ENCODE measurements around the gene FOXQ1. TPM values are rescaled to one million over a fixed set of nuclear protein-coding genes. Genes with fewer than 3 reads are reported as not detected.

The FOXQ1 gene
- polyA plus RNA-seq, 1 of the 3 experiments (the other 2 are of a cell fraction), result not detected

DNA sequence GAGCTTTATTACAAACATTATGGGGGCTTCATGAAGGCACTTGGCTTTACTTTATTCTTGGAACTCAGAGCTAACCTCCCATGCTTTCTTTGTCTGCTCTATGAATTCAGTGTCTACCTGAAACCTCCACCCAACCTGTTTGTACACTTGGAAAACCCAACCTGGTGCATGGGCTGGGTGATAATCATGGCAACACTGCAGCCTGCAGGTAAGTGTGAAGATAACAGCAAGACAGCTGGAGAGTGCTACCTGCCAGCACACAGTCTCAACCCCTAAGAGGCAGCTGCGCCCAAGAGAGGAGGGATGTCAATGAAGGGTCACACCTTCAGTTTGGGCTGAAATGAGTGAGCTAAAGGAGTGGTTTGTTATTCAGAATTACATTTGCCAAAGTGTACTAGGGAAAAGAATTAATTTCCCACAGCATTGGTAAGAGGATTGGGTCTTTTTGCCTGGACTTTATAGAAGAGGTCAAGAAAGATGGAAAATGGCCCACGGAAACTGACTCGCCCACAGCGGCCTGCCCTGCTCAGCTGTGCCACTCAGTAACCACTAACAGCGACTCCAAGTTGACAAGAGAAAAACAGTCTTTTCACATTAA lies 24.4 kb downstream of the FOXQ1 start:
- H3K9me3 ChIP-seq, result no peaks in the 10 kb centered on the region
- no peak overlapping the region for H2AFZ ChIP-seq (ENCODE audit: low read depth)
- no peaks in the 10 kb centered on the region for H4K20me1 ChIP-seq (ENCODE audit: insufficient read depth)
- no peaks in the 10 kb centered on the region for H3K9me2 ChIP-seq
- no peak overlapping the region for H3K4me2 ChIP-seq
- H3F3A ChIP-seq (replicated peaks; ENCODE audit: insufficient read depth), result no peaks in the 10 kb centered on the region
- no peak overlapping the region for H3K4me3 ChIP-seq (ENCODE audit: low read depth in 2 of 2, low read length in 1 of 2)
- TF ChIP-seq, protein P1, sequence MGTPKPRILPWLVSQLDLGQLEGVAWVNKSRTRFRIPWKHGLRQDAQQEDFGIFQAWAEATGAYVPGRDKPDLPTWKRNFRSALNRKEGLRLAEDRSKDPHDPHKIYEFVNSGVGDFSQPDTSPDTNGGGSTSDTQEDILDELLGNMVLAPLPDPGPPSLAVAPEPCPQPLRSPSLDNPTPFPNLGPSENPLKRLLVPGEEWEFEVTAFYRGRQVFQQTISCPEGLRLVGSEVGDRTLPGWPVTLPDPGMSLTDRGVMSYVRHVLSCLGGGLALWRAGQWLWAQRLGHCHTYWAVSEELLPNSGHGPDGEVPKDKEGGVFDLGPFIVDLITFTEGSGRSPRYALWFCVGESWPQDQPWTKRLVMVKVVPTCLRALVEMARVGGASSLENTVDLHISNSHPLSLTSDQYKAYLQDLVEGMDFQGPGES (IDR thresholded peaks at IDR 0.05; ENCODE audit: low read depth, low read length), result no peak
- TF ChIP-seq, protein P2, sequence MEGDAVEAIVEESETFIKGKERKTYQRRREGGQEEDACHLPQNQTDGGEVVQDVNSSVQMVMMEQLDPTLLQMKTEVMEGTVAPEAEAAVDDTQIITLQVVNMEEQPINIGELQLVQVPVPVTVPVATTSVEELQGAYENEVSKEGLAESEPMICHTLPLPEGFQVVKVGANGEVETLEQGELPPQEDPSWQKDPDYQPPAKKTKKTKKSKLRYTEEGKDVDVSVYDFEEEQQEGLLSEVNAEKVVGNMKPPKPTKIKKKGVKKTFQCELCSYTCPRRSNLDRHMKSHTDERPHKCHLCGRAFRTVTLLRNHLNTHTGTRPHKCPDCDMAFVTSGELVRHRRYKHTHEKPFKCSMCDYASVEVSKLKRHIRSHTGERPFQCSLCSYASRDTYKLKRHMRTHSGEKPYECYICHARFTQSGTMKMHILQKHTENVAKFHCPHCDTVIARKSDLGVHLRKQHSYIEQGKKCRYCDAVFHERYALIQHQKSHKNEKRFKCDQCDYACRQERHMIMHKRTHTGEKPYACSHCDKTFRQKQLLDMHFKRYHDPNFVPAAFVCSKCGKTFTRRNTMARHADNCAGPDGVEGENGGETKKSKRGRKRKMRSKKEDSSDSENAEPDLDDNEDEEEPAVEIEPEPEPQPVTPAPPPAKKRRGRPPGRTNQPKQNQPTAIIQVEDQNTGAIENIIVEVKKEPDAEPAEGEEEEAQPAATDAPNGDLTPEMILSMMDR (IDR thresholded peaks at IDR 0.05), result peak; percentile 25; the same call in 1 of the 2 replicates
- ChIA-PET CTCF (interaction anchor here (1.7 kb wide), 1 partner anchor 60 kb away, joined by 5 read pairs; no protein-coding TSS in a partner anchor), POLR2A (no interaction called here)
- H3K27me3 ChIP-seq (ENCODE audit: insufficient read depth), result peaks cover 15% of the 10 kb centered on the region
- H3K79me2 ChIP-seq (ENCODE audit: insufficient read depth), result no peaks in the 10 kb centered on the region
- no peak overlapping the region for H3K27ac ChIP-seq (ENCODE audit: low read depth in 2 of 2, low read length in 1 of 2)
- H3K4me1 ChIP-seq (ENCODE audit: control insufficient read depth in 1 of 2, insufficient read depth in 2 of 2, low read depth in 1 of 2, low read length in 1 of 2), result no peaks in the 10 kb centered on the region
- no peaks in the 10 kb centered on the region for H3K36me3 ChIP-seq (replicated peaks in 1 of 2; ENCODE audit: control insufficient read depth in 1 of 2, insufficient read depth in 2 of 2, low read length in 1 of 2)
- no peak overlapping the region for H3K9ac ChIP-seq
- WGBS (ENCODE audit: low lambda C conversion rate), result 6% methylated on average over 5 of the region's 5 CpGs
- DNase-seq, result no peak

DNA sequence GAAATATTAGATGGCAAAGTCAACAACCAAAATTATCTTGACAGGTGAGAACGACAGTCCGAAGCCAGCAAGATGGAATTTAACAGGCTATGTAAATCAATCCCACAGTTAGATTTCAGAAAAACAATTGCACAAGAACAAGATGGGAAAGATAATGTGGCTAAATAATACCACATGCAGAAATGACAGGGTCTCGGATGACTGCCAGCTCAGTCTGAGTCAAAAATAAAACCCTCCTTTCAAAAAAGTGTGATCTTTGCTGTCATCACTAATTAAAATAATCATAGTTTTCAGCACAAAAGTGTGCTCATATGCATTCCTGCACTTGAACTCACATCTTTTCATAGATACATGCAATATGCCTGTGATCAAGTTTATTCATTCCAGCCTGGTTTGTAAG lies 25.9 kb downstream of the FOXQ1 start:
- Histone ChIP-seq H3K9ac (no peak overlapping the region), H3K9me3 (no peaks in the 10 kb centered on the region), H4K20me1 (ENCODE audit: insufficient read depth) (no peaks in the 10 kb centered on the region), H3F3A (replicated peaks; ENCODE audit: insufficient read depth) (no peaks in the 10 kb centered on the region), H3K9me2 (no peaks in the 10 kb centered on the region), H3K4me2 (no peak overlapping the region), H3K4me1 (ENCODE audit: control insufficient read depth in 1 of 2, insufficient read depth in 2 of 2, low read depth in 1 of 2, low read length in 1 of 2) (no peaks in the 10 kb centered on the region), H3K36me3 (replicated peaks in 1 of 2; ENCODE audit: control insufficient read depth in 1 of 2, insufficient read depth in 2 of 2, low read length in 1 of 2) (no peaks in the 10 kb centered on the region), H3K4me3 (ENCODE audit: low read depth in 2 of 2, low read length in 1 of 2) (no peak overlapping the region), H3K79me2 (ENCODE audit: insufficient read depth) (no peaks in the 10 kb centered on the region), H3K27me3 (ENCODE audit: insufficient read depth) (peaks cover 15% of the 10 kb centered on the region), H3K27ac (ENCODE audit: low read depth in 2 of 2, low read length in 1 of 2) (no peak overlapping the region), H2AFZ (ENCODE audit: low read depth) (no peak overlapping the region)
- no peak for DNase-seq
- WGBS (ENCODE audit: low lambda C conversion rate), result 0% methylated on average over 3 of the region's 3 CpGs
- ChIA-PET POLR2A (no interaction called here), CTCF (interaction anchor here (1.4 to 1.7 kb wide), 2 partner anchors 9 to 59 kb away, joined by 3 to 5 read pairs; no protein-coding TSS in a partner anchor)
- no peak for TF ChIP-seq TEAD4 (IDR thresholded peaks at IDR 0.05; ENCODE audit: borderline replicate concordance, insufficient read depth)
- no peak for TF ChIP-seq MEF2A (IDR thresholded peaks at IDR 0.05; ENCODE audit: borderline replicate concordance, low read depth)
- TF ChIP-seq CHD2 (IDR thresholded peaks at IDR 0.05; ENCODE audit: low read length, partially characterized antibody), result no peak
- TF ChIP-seq, protein P3, sequence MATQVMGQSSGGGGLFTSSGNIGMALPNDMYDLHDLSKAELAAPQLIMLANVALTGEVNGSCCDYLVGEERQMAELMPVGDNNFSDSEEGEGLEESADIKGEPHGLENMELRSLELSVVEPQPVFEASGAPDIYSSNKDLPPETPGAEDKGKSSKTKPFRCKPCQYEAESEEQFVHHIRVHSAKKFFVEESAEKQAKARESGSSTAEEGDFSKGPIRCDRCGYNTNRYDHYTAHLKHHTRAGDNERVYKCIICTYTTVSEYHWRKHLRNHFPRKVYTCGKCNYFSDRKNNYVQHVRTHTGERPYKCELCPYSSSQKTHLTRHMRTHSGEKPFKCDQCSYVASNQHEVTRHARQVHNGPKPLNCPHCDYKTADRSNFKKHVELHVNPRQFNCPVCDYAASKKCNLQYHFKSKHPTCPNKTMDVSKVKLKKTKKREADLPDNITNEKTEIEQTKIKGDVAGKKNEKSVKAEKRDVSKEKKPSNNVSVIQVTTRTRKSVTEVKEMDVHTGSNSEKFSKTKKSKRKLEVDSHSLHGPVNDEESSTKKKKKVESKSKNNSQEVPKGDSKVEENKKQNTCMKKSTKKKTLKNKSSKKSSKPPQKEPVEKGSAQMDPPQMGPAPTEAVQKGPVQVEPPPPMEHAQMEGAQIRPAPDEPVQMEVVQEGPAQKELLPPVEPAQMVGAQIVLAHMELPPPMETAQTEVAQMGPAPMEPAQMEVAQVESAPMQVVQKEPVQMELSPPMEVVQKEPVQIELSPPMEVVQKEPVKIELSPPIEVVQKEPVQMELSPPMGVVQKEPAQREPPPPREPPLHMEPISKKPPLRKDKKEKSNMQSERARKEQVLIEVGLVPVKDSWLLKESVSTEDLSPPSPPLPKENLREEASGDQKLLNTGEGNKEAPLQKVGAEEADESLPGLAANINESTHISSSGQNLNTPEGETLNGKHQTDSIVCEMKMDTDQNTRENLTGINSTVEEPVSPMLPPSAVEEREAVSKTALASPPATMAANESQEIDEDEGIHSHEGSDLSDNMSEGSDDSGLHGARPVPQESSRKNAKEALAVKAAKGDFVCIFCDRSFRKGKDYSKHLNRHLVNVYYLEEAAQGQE (IDR thresholded peaks at IDR 0.05; ENCODE audit: low read depth, low read length), result no peak
- no peak for TF ChIP-seq RCOR1 (IDR thresholded peaks at IDR 0.05; ENCODE audit: low read length)
- TF ChIP-seq MXI1 (IDR thresholded peaks at IDR 0.05; ENCODE audit: low read depth, low read length), result no peak
- no peak for TF ChIP-seq RAD21 (IDR thresholded peaks at IDR 0.05; ENCODE audit: low read length)
- no peak for TF ChIP-seq JUND (IDR thresholded peaks at IDR 0.05)
- no peak for TF ChIP-seq YY1 (IDR thresholded peaks at IDR 0.05; ENCODE audit: low read depth)
- TF ChIP-seq SIN3A (IDR thresholded peaks at IDR 0.05; ENCODE audit: borderline replicate concordance, low read depth, low read length), result no peak
- TF ChIP-seq, protein P4, sequence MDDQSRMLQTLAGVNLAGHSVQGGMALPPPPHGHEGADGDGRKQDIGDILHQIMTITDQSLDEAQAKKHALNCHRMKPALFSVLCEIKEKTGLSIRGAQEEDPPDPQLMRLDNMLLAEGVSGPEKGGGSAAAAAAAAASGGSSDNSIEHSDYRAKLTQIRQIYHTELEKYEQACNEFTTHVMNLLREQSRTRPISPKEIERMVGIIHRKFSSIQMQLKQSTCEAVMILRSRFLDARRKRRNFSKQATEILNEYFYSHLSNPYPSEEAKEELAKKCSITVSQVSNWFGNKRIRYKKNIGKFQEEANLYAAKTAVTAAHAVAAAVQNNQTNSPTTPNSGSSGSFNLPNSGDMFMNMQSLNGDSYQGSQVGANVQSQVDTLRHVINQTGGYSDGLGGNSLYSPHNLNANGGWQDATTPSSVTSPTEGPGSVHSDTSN (IDR thresholded peaks at IDR 0.05), result no peak
- TF ChIP-seq, protein P5, sequence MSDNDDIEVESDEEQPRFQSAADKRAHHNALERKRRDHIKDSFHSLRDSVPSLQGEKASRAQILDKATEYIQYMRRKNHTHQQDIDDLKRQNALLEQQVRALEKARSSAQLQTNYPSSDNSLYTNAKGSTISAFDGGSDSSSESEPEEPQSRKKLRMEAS (IDR thresholded peaks at IDR 0.05; ENCODE audit: low read depth), result no peak
- TF ChIP-seq, protein P6, sequence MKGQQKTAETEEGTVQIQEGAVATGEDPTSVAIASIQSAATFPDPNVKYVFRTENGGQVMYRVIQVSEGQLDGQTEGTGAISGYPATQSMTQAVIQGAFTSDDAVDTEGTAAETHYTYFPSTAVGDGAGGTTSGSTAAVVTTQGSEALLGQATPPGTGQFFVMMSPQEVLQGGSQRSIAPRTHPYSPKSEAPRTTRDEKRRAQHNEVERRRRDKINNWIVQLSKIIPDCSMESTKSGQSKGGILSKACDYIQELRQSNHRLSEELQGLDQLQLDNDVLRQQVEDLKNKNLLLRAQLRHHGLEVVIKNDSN (IDR thresholded peaks at IDR 0.05; ENCODE audit: borderline replicate concordance, low read depth), result no peak
- no peak for TF ChIP-seq RFX5 (IDR thresholded peaks at IDR 0.05; ENCODE audit: low read length)
- TF ChIP-seq SMC3 (IDR thresholded peaks at IDR 0.05; ENCODE audit: low read depth, low read length), result no peak
- TF ChIP-seq EP300 (IDR thresholded peaks at IDR 0.05; ENCODE audit: borderline replicate concordance in 1 of 2, low read depth in 1 of 2, low read length in 1 of 2), result no peak
- no peak for TF ChIP-seq NRF1 (IDR thresholded peaks at IDR 0.05; ENCODE audit: low read depth, low read length)

Measured in SK-N-SH (cell line).